IPS DF 6.9 (cell line): ENCODE measurements around the gene CHPF2.

ENCODE experiments used
- DNase-seq: peaks from one replicate; pipeline ENCODE4 v3.0.0-alpha.2; 2013; ENCODE audit warnings: low read depth, low spot score
- H3K27ac ChIP-seq: one replicate; pipeline ENCODE4 v1.5.1; 2013; ENCODE audit warnings: low read length, control low read depth
- H3K27me3 ChIP-seq: 2 replicates; pipeline ENCODE4 v1.6.1; 2013; ENCODE audit warnings: mild to moderate bottlenecking, low read length; ENCODE audit not compliant: control insufficient read depth, insufficient read depth
- H3K36me3 ChIP-seq: 2 replicates; pipeline ENCODE4 v1.6.1; 2013; ENCODE audit warnings: low read length; ENCODE audit not compliant: control insufficient read depth, insufficient read depth
- H3K4me1 ChIP-seq: 2 replicates; pipeline ENCODE4 v1.6.1; 2013; ENCODE audit warnings: low read length; ENCODE audit not compliant: control insufficient read depth, insufficient read depth
- H3K4me3 ChIP-seq: 2 replicates; pipeline ENCODE4 v1.5.1; 2013; ENCODE audit warnings: mild to moderate bottlenecking, low read length
- H3K9me3 ChIP-seq: 2 replicates; pipeline ENCODE4 v1.6.1; 2013; ENCODE audit warnings: low read length, inconsistent platforms; ENCODE audit not compliant: control insufficient read depth, insufficient read depth
- WGBS: extraction: QIAGEN DNeasy Blood & Tissue Kit; methylation state at CpG from one replicate; pipeline ENCODE4 v1.1.7; 2013; ENCODE audit warnings: mixed read lengths, missing lambda C conversion rate; ENCODE audit not compliant: insufficient read length, insufficient coverage; 5-methylcytosine and 5-hydroxymethylcytosine counted together

The CHPF2 gene

GRCh38 chr7:151246851-151247580 is 14.7 kb downstream of the CHPF2 start:
- Histone ChIP-seq H3K27me3 (peaks cover 35% of the 10 kb centered on the region; the same call in 1 of the 2 replicates), H3K4me3 (no peak overlapping the region), H3K9me3 (no peaks in the 10 kb centered on the region), H3K36me3 (no peaks in the 10 kb centered on the region), H3K27ac (no peak overlapping the region), H3K4me1 (peaks cover 7% of the 10 kb centered on the region)
- no peak for DNase-seq
- no CpG with 5 or more reads among the region's 4 CpGs for WGBS

DNA sequence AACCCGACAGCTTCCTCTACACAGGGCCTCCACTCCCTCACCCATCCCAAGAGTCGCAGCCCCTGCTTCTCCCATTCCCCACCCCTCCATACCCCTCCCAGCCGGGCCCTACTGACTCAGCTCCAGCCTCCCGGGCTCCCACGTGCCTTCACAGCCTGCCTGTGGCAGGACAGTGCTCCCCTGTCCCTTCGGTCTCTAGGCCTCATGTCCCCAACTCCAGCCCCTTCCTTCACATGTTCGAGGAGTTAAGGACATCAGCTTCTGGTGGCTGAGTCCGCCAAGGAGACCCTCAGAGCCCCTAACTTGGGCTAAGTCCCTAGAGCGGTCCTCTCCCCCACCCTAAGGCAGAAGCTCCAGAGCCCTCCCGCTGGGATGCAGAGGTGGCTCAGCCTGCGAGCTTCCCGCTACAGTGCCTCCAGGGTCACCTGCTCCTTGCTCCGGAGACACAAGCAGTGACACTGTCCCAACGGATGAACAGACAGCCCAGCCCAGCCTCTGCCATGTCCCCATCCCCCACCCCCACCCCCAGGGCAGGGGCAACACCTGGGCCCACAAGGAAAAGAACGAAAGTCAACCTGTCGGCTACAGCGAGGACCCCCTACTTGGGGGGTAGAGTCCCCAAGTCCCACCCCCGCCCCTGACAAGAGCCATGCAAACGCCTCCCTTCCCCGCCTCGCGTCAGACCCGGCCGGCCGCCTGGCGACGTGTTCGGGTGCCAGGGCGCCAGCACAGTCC is 15.5 kb downstream of the CHPF2 start:
- Histone ChIP-seq H3K27me3 (peaks cover 35% of the 10 kb centered on the region; the same call in 1 of the 2 replicates), H3K27ac (no peak overlapping the region), H3K36me3 (no peaks in the 10 kb centered on the region), H3K4me1 (peaks cover 7% of the 10 kb centered on the region), H3K9me3 (no peaks in the 10 kb centered on the region), H3K4me3 (peak overlapping the region; percentile 25; the same call in 1 of the 2 replicates)
- no peak for DNase-seq
- no CpG with 5 or more reads among the region's 29 CpGs for WGBS

GRCh38 chr7:151248346-151249033 is 16.2 kb downstream of the CHPF2 start, which contains the start of gene SMARCD3:
SMARCD3 (minus strand) TSS chr7:151248694; CDS start chr7:151248562, 132 bp downstream.
- Histone ChIP-seq H3K4me1 (peaks cover 10% of the 10 kb centered on the region), H3K27ac (no peak within 1 kb of the TSS), H3K4me3 (peak within 1 kb of the TSS; percentile 25; the same call in 1 of the 2 replicates)

DNA sequence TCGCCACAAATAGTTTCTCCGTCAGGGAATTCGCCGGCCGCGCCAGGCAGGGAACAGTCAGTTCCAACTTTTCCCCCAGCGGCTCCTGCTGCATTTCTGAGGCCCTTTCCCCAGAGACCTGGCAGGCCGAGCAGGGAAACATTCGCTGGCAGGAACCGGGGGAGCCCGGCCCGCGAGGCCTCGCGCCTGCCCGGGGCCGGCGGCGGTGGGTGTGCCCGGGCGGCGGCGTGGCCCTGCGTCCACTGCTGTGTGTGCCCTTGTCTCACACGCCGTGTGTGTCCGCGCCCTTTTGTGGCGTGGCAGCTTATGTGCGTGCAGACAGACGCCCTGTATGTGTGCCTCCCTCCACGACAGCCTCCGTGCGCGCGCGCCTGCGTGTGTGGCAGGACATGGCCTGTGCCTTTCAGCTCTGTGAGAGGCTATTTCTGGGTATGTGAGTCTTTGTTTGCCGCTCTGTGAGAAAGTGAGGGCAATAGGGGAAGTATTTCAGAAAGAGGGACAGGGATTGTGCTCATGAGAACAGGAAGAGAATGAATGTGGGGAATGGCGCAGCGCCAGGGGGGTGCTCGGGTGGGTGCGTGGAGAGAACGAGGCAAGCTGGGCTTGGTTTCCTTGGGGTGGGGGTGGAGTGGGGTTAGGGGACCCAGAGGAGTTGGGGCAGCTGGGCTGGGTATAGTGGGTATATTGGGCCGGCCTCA is 16.9 kb downstream of the CHPF2 start:
- peaks cover 35% of the 10 kb centered on the region; the same call in 1 of the 2 replicates for H3K27me3 ChIP-seq

More at GRCh38 chr7:151248346-151249033, 16.2 kb downstream of the CHPF2 start, which contains the start of gene SMARCD3:
- H3K27me3 ChIP-seq = peaks cover 35% of the 10 kb centered on the region; the same call in 1 of the 2 replicates
- WGBS = no CpG with 5 or more reads among the region's 71 CpGs
- H3K9me3 ChIP-seq = no peaks in the 10 kb centered on the region
- no peak for DNase-seq
- no peaks in the 10 kb centered on the region for H3K36me3 ChIP-seq

GRCh38 chr7:151249732-151250072 is 17.4 kb downstream of the CHPF2 start:
- Histone ChIP-seq H3K36me3 (no peaks in the 10 kb centered on the region), H3K9me3 (no peaks in the 10 kb centered on the region), H3K27ac (no peak overlapping the region), H3K27me3 (peaks cover 35% of the 10 kb centered on the region; the same call in 1 of the 2 replicates), H3K4me3 (no peak overlapping the region), H3K4me1 (peaks cover 8% of the 10 kb centered on the region)
- WGBS = no CpG with 5 or more reads among the region's 5 CpGs
- no peak for DNase-seq

More for the DNA sequence above, 16.9 kb downstream of the CHPF2 start:
- H3K4me3 ChIP-seq = peak overlapping the region; percentile 25; the same call in 1 of the 2 replicates
- peaks cover 8% of the 10 kb centered on the region for H3K4me1 ChIP-seq
- H3K36me3 ChIP-seq = no peaks in the 10 kb centered on the region
- no CpG with 5 or more reads among the region's 45 CpGs for WGBS
- no peak for DNase-seq
- H3K27ac ChIP-seq = no peak overlapping the region
- no peaks in the 10 kb centered on the region for H3K9me3 ChIP-seq

GRCh38 chr7:151250181-151251132 is 18.2 kb downstream of the CHPF2 start:
- DNase-seq = no peak
- no peaks in the 10 kb centered on the region for H3K9me3 ChIP-seq
- H3K27ac ChIP-seq = no peak overlapping the region
- no peaks in the 10 kb centered on the region for H3K36me3 ChIP-seq
- H3K4me1 ChIP-seq = peaks cover 8% of the 10 kb centered on the region
- no CpG with 5 or more reads among the region's 7 CpGs for WGBS
- H3K4me3 ChIP-seq = no peak overlapping the region
- H3K27me3 ChIP-seq = peaks cover 35% of the 10 kb centered on the region; the same call in 1 of the 2 replicates

GRCh38 chr7:151251328-151251688 is 19.0 kb downstream of the CHPF2 start:
- H3K27ac ChIP-seq = no peak overlapping the region
- peaks cover 30% of the 10 kb centered on the region; the same call in 1 of the 2 replicates for H3K27me3 ChIP-seq
- no CpG with 5 or more reads among the region's 19 CpGs for WGBS
- DNase-seq = no peak
- H3K36me3 ChIP-seq = no peaks in the 10 kb centered on the region
- H3K9me3 ChIP-seq = no peaks in the 10 kb centered on the region
- H3K4me1 ChIP-seq = peaks cover 8% of the 10 kb centered on the region
- H3K4me3 ChIP-seq = peak overlapping the region; percentile 44; the same call in 1 of the 2 replicates

DNA sequence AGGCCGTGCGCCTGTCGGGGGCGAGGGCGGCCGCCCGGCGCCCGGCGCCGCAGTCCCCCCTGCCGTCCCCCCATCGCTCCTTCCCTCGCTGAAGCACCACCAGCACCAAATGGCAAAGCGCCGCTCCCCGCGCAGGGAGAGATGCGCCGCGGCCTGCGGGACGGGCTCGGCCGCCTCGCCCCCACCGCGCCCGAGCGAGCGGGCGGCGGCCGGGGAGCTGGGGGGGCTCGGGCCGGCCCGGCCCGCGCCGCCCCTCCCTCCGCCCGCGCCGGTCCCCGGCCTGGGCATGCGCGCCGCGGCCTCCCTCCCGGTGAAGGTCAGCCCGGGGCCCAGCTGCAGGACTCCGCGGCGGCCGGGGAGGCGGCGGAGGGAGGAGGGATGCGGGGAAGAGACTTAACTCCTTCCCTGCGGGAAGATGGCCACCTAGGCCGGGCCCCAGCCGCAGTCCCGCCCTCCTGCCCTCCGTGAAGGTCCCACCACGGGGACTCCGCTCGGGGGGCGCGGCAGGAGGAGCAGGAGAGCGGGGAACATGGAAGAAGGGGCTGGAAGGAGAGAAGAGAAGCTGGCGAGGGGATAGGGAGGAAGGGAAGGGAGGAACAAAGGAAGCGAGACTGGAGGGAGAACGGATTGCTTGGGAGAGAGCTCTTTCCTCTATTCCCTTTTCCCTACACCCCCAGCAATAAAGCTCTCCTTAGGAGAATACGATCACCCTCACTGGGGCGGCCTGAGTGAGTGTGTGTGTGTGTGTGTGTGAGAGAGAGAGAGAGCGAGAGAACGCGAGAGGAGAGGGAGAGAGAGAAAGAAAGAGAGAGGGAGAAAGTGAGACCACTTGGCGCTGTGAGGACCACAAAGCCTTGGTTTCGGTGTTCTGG is 19.6 kb downstream of the CHPF2 start:
- peak overlapping the region; percentile 44; the same call in 1 of the 2 replicates for H3K4me3 ChIP-seq
- no CpG with 5 or more reads among the region's 79 CpGs for WGBS
- peaks cover 8% of the 10 kb centered on the region for H3K4me1 ChIP-seq
- DNase-seq = no peak
- H3K9me3 ChIP-seq = no peaks in the 10 kb centered on the region
- H3K27ac ChIP-seq = no peak overlapping the region
- H3K27me3 ChIP-seq = peaks cover 25% of the 10 kb centered on the region; the same call in 1 of the 2 replicates
- H3K36me3 ChIP-seq = no peaks in the 10 kb centered on the region
